AG09319 (cell line): ENCODE results near the gene ZCCHC14.
A peak's percentile ranks its signal among the peaks of the same experiment; 100 is the strongest.

ENCODE experiments used
- DNase-seq: peaks from one replicate; pipeline ENCODE4 v3.0.0-alpha.2; 2010; ENCODE audit warnings: low read depth; ENCODE audit errors: extremely low read depth
- CTCF ChIP-seq: IDR thresholded peaks from 2 replicates; pipeline ENCODE4 v1.5.1; 2011; ENCODE audit warnings: low read depth, mild to moderate bottlenecking, inconsistent platforms, low read length, moderate library complexity

Gene ZCCHC14

DNA sequence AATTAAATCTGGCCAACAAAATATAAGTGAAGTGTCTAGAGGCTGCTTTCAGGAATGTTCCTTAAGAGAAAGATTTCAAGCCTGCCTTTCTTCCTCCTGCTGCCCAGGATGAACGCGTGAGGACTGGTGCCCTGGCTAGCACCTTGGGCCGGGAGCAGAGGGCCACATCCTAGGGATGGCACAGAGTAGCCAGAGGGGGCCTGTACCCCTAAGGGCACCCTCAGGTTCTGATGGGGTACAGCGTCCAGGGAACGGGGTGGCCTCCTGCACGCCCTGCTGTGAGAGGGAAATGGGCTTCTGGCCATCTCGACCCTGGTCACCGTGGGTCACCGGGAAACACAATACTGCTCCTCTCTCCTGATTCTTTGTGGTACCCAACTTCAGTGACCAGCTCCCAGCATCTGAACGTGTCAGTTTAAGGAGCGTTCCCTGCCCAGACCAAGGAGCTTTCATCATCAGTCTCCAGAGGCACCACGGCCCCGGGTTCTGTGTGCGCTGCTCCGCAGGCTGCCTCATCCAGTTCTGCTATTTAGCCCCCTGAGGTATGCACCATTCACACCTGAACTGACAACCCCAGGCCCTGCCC is 60.4 kb downstream of the ZCCHC14 start:
- TF ChIP-seq CTCF: no peak
- no peak for DNase-seq

DNA sequence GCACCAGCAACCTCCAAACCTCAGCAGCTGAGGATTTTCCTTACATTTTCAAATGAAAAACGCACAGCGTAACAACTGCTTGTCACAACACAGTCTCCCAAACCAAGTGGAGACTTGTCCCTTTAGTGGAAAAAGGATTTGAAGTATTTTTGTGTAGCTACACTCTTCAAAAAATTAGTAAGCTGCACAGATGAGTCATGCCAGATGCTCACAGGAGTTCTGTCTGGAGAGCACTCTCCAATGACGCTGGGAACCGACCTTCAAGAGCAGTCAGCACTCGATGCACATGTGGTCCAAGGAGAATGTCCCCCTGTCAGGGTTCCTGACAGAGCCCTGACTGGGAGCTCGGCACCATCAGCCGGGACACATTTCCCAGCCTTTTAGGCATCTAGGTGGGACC is 60.9 kb downstream of the ZCCHC14 start:
- no peak for TF ChIP-seq CTCF
- peak; percentile 38 for DNase-seq

DNA sequence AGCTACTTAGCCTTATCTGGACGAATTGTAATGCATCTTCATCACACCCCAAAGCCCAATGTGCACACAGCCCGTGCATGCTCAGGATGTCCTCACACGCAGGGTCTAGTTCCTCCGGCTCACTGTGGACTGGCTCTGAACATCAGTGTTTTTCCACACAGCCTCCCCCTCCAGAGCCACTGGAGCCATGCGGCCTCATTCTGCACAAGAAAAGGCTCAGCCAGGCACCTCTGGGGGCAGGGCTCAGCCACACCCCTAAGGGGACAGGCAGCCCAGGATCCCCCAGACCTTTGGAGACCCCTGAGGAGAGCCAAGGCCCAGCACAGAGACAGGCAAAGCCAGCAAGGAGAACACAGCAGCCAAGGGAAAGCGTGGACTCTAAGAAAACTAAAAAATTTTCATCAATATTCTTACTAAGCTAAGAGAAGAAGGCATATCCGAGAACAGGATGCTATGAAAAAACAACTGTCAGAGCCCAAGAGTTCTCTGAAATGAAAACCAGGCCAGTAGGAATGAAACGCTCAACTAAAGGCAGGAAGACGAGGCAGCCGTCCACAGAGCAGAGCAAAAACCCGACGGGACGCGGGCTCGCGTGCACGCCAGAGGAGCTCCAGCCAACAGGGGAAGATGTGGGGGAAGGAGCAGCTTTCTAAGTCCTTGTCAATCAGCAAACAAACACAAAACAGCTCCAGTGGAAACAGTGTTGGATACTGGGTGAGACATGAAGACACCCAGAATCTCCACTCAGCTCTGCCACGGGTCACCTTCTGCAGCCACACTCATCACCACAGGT is 66.2 kb downstream of the ZCCHC14 start:
- no peak for TF ChIP-seq CTCF
- no peak for DNase-seq

- no peak for DNase-seq
- TF ChIP-seq CTCF: no peak
These were observed 66.9 kb downstream of the ZCCHC14 start for GRCh38 chr16:87425941-87426340.

GRCh38 chr16:87424266-87424665 is 68.6 kb downstream of the ZCCHC14 start:
- TF ChIP-seq CTCF: no peak
- no peak for DNase-seq

DNA sequence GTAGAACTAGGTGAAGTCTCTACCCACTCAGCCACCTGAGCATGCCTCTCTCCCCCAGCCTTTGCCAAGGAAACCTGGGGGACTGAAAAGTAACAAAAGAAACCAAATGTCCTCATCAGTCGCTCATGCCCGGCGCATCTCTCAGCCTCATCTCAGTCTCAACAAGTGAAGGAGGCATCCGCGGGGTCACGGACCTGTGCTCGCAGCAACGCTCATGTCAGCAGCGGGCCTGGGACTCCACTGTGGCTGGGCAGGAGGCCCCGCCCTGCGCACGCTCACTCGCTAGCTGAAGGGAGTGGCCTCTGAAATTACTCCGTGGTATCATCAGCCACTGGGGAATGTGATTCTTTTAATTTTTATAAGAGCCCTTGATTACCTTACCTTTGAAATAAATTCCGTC is 69.4 kb downstream of the ZCCHC14 start:
- no peak for TF ChIP-seq CTCF
- no peak for DNase-seq

DNA sequence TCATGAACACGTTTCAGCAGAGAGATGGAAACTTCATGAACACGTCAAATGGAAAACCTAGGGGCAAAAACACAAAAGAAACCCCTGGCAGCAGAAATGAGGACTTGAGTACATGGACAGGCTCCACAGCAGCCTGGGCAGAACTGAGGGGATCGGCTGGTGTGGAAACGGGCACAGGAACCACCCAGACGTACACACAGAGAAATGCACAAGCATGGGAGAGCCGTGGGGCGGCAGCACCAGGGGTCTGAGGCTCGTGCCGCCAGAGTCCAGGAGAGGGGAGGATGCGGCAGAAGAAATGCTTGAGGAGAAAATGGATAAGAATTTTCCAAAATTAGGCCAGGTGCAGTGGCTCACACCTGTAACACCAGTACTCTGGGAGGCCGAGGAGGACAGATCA is 70.7 kb downstream of the ZCCHC14 start:
- DNase-seq: no peak

More for the DNA sequence above, 70.7 kb downstream of the ZCCHC14 start:
- TF ChIP-seq CTCF: no peak
